NCI-H2196 treated with DMSO at 0.1 percent for 48 hours (cell line): ENCODE results near the gene ARID2.

ENCODE experiments used
- DNase-seq: peaks from one replicate; lab custom pipeline; 2025; ENCODE audit not compliant: unreplicated experiment; lab: John Stamatoyannopoulos, UW

ARID2 gene, protein sequence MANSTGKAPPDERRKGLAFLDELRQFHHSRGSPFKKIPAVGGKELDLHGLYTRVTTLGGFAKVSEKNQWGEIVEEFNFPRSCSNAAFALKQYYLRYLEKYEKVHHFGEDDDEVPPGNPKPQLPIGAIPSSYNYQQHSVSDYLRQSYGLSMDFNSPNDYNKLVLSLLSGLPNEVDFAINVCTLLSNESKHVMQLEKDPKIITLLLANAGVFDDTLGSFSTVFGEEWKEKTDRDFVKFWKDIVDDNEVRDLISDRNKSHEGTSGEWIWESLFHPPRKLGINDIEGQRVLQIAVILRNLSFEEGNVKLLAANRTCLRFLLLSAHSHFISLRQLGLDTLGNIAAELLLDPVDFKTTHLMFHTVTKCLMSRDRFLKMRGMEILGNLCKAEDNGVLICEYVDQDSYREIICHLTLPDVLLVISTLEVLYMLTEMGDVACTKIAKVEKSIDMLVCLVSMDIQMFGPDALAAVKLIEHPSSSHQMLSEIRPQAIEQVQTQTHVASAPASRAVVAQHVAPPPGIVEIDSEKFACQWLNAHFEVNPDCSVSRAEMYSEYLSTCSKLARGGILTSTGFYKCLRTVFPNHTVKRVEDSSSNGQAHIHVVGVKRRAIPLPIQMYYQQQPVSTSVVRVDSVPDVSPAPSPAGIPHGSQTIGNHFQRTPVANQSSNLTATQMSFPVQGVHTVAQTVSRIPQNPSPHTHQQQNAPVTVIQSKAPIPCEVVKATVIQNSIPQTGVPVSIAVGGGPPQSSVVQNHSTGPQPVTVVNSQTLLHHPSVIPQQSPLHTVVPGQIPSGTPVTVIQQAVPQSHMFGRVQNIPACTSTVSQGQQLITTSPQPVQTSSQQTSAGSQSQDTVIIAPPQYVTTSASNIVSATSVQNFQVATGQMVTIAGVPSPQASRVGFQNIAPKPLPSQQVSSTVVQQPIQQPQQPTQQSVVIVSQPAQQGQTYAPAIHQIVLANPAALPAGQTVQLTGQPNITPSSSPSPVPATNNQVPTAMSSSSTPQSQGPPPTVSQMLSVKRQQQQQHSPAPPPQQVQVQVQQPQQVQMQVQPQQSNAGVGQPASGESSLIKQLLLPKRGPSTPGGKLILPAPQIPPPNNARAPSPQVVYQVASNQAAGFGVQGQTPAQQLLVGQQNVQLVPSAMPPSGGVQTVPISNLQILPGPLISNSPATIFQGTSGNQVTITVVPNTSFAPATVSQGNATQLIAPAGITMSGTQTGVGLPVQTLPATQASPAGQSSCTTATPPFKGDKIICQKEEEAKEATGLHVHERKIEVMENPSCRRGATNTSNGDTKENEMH (N-terminal part only)

DNA sequence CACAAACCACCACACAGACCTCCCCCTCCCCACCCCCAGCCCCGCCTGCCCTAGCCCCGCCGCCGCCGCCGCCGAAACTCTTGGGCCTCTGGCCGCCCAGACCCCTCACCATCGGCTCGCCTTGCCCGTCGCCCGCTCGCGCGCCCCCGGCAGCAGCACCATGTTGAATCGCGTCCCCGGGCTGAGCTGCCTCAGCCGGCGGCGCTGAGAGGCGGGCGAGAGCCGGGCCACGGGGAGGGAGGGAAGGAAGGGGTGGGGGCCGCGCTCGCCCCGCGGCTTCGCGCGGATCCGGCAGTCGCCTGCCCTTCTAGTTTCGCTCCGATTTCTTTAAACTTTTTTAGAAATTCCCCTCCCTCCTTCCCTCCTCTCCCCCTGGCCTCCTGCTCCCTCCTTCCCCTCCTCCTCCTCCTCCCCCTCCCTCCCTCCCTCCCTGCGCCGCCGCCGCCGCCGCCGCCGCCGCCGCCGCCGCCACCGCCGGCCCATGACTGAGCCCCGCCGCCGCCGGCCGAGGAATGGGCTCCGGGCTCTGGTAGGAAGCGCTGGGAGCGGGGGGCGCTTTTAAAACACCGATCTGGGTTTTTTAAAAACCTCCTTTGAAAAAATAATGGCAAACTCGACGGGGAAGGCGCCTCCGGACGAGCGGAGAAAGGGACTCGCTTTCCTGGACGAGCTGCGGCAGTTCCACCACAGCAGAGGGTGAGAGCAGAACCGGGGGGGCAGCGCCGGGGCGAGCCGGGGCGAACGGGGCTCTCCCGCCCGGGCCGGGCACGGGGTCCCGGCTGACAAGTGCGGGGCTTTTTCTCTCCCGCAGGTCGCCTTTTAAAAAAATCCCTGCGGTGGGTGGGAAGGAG is at the start of gene ARID2:
Gene ARID2, plus strand, starts transcription at position 474 of the 851 bp plus-strand sequence. Its CDS starts 131 bp downstream, at position 605.
- DNase-seq: peak; percentile 45

DNA sequence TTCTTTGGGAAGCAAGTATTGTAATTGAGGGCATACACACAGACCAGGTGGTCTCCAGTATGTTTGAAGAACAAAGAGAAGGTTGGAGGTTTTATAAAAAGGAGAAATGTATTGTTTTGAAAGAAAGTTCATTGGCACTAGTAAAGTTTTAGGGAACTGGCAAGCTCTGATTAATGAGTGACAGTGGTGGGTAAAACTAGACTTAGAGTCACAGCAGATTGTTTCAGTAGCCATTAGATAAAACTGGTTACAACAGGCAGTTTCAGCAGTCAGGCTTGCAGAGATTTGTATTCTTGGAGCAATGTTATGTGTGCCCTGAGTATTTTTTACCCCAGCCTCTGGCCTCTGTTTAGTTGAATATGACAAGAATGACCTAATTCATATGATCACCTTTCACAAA is 49.1 kb upstream of the ARID2 start:
- DNase-seq: no peak

GRCh38 chr12:45681465-45681864 is 48.0 kb upstream of the ARID2 start:
- DNase-seq: no peak

GRCh38 chr12:45685680-45686079 is 43.8 kb upstream of the ARID2 start:
- DNase-seq: no peak

- DNase-seq: no peak
Observed at GRCh38 chr12:45687081-45688015, 42.2 kb upstream of the ARID2 start.

- no peak for DNase-seq
Observed at GRCh38 chr12:45688183-45688582, 41.3 kb upstream of the ARID2 start.

DNA sequence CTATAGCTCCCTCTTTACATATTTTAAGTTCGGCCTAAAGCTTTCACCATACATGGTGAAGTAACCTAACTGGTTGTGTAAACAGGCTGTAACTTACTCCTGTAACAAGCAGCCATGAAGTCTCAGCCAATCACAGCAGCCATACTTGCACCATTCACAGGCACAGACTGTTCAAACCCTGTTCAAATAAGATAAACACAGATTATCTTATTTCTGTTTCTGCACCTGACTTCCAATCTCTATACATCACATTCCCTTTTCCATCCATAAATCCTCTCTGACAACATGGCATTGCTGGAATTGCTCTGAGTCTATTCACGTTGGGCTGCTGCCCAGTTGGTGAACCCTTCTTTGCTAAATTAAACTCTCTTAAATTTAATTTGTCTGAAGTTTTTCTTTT is 34.5 kb upstream of the ARID2 start:
- no peak for DNase-seq

GRCh38 chr12:45695606-45696005 is 33.9 kb upstream of the ARID2 start:
- no peak for DNase-seq

- DNase-seq: no peak
Observed at GRCh38 chr12:45696049-45696448, 33.5 kb upstream of the ARID2 start.

DNA sequence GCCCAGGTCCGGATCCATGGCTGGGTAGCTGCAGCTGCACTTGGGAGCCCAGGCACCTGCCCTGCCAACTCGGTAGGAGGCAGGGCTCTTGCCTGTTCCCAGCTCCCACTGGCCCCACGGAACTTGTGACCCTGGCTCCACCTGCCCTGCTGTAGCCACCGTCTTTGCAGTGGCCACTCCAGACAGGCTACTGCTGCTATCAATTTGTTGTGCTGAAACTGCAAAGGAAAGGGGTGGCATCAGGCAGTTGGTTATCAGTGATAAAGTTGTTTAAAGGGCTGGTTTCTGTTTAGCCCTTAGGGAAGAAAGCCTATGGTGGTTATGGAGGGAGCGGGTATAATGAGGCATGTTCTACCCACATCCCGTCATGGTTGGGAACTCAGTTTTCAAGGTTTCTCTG is 32.1 kb upstream of the ARID2 start:
- no peak for DNase-seq

DNA sequence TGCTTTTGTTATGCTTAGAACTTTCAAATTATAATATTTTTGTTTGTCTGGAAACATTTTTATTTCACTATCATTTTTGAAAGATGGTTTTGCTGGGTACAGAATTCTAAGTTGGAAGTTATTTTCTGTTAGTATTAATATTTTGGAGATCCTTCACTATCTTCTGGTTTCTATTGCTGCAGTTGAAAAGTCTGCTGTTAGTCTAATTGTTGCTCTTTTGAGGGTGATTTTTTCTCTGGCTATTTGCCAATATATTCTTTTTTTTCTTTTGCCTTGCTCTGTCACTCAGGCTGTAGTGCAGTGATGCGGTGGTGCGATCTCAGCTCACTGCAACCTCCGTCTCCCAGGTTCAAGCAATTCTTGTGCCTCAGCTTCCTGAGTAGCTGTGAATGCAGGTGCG is 28.2 kb upstream of the ARID2 start:
- DNase-seq: no peak

DNA sequence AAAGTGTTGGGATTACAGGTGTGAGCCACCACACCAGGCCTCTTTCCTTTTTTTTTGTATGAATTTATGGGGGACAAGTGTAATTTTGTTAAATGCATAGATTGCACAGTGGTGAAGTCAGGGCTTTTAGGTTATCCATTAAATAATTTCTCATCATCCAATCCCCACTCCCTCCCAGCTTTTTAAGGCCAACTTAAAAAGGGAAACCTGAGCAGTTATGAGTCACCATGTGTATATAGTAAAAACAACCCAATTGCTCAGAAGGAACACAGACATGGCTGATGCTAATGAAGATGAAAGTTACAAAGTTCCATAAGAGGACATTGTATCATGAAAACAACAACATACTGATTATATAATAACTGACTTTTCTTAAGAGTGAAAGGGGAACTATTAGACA is 25.6 kb upstream of the ARID2 start:
- DNase-seq: no peak

DNA sequence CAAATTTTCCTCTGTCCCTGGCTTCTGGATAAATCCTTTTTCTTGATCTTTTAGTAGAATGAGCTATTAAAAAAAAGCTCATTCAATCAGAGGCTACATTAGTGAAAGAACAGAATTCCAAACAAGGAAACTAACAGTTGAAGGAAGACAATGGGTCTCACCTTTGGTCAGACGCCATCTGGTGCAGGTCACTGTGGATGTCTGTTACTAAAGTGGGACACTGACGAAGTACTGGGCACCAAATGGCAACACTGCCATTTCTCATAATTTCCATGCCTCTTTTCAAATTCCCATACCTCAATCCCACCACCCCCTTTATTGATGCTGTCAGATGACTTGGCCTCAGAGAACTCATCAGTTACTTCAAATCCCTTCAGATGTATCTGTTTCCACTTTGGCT is 24.5 kb upstream of the ARID2 start:
- no peak for DNase-seq

- DNase-seq: no peak
Observed at GRCh38 chr12:45705404-45705803, 24.1 kb upstream of the ARID2 start.

DNA sequence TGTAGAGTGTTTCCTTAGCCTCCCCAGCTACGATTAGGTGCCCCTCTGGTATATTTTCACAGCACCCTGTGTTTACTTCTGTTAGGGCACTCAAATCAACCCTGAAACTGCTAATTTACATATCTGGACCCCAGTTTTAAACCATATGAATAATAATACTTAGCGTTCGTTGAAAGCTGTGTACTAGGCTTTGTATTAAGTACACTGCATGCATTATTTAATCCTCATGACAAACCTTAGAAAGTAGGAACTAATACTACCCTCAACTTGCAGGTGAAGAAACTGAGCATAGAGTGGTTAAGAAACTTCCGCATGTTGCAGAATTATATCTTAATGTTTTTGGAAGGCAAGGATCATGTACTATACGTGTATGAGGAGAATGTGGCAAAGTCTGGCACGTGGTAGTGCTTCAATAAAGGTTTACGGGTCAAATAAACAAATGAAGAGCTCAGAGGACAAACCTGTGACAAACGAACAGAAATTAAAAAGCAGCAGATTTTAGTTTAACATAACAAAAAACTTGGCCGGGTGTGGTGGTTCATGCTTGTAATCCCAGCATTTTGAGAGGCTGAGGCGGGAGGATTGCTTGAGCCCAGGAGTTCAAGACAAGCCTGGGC is 22.2 kb upstream of the ARID2 start:
- DNase-seq: no peak

- no peak for DNase-seq
Observed at GRCh38 chr12:45708363-45708762, 21.1 kb upstream of the ARID2 start.

GRCh38 chr12:45708901-45709300 is 20.6 kb upstream of the ARID2 start:
- no peak for DNase-seq

- no peak for DNase-seq
Observed at GRCh38 chr12:45712319-45712718, 17.2 kb upstream of the ARID2 start.

DNA sequence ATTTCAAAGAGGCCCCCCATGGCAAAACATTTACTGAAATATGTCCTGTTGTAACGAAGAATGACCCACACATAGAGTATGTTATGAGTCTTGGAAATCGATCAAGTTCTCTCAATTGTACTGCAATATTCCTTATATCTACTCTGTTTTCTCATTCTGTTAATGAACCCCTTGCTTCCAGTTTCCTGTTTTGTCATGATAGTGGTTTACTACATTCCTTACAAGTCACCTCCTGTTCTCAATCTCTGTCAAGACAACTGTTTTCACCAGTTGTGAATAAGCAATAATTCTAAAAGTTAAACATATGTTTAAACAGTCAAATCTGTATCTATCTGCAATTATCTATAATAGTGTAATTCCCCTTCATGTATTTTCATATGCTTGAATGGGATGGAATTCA is 16.4 kb upstream of the ARID2 start:
- no peak for DNase-seq
